Thyroid gland (tissue), 4 donors: Measurements from ENCODE around the gene MTHFSD.

Experiments used
- CTCF ChIP-seq, 6 experiments: fragments of 200-600 bp in 3 of 6; fragments of 450-650 bp in 3 of 6; sonication (generic) in 3 of 6; IDR thresholded peaks; one replicate each; pipeline ENCODE4 v1.5.1; 2016 to 2019; ENCODE audit warnings: antibody characterized with exemption in 6 of 6, mild to moderate bottlenecking in 2 of 6, inconsistent platforms in 1 of 6, moderate library complexity in 1 of 6
- POLR2A ChIP-seq, 2 donors: fragments of 450-650 bp; IDR thresholded peaks; one replicate each; pipeline ENCODE4 v1.6.1; 2017; ENCODE audit warnings: antibody characterized with exemption in 2 of 2, mild to moderate bottlenecking in 2 of 2, moderate library complexity in 1 of 2

- no peak for TF ChIP-seq CTCF (IDR thresholded peaks at IDR 0.05)
- no peak for TF ChIP-seq POLR2A (IDR thresholded peaks at IDR 0.05)
Measured at GRCh38 chr16:86546638-86547013, 8.4 kb downstream of the MTHFSD start.
